H1 (cell line): ENCODE measurements around the gene CDCA3. TPM values are rescaled to one million over a fixed set of nuclear protein-coding genes. Genes with fewer than 3 reads are reported as not detected.

Experiments used
- CTCF ChIA-PET: fragments of 300-600 bp; sonication (Branson Sonifier 250); formaldehyde crosslinking; loops from one replicate; lab custom pipeline; 2021; ENCODE audit not compliant: partially characterized antibody; lab: Charles Lee
- POLR2A ChIA-PET: fragments of 300-600 bp; sonication (Branson Sonifier 250); formaldehyde crosslinking; loops from one replicate; lab custom pipeline; 2021; ENCODE audit warnings: inconsistent platforms; ENCODE audit not compliant: partially characterized antibody; lab: Charles Lee
- DNase-seq, 2 experiments: peaks; one replicate each; pipeline versions ENCODE4 v3.0.0 to v3.0.0-alpha.2; 2010 to 2022; ENCODE audit warnings: low spot score in 2 of 2, low read depth in 1 of 2, mixed read lengths in 1 of 2
- FAIRE-seq: peaks from 2 replicates; lab custom pipeline; 2011; peaks lifted over from hg19 to GRCh38; lab: Jason Lieb, UNC
- H2AFZ ChIP-seq: 2 replicates; pipeline ENCODE4 v1.8.1; 2012; ENCODE audit warnings: low read length, inconsistent platforms
- H2AK5ac ChIP-seq: 2 replicates; pipeline ENCODE4 v1.6.1; 2013; ENCODE audit warnings: low read depth, low read length
- H2BK120ac ChIP-seq: replicated peaks from 2 replicates; pipeline ENCODE3; 2013; ENCODE audit warnings: low read depth, low read length, inconsistent platforms
- H2BK12ac ChIP-seq: 2 replicates; pipeline ENCODE4 v1.6.1; 2013; ENCODE audit warnings: low read depth, low read length
- H2BK15ac ChIP-seq: 2 replicates; pipeline ENCODE4 v1.6.1; 2013; ENCODE audit warnings: low read length
- H2BK20ac ChIP-seq: 2 replicates; pipeline ENCODE4 v1.6.1; 2013; ENCODE audit warnings: low read length
- H2BK5ac ChIP-seq: 2 replicates; pipeline ENCODE4 v1.6.1; 2013; ENCODE audit warnings: low read depth, low read length
- H3K14ac ChIP-seq: 2 replicates; pipeline ENCODE4 v1.6.1; 2013; ENCODE audit warnings: inconsistent platforms; ENCODE audit not compliant: insufficient read length
- H3K18ac ChIP-seq: 2 replicates; pipeline ENCODE4 v1.6.1; 2013; ENCODE audit warnings: low read length; ENCODE audit errors: extremely low read depth
- H3K23ac ChIP-seq: 2 replicates; pipeline ENCODE4 v1.6.1; 2013; ENCODE audit warnings: inconsistent platforms; ENCODE audit not compliant: insufficient read length
- H3K23me2 ChIP-seq: 2 replicates; pipeline ENCODE4 v1.6.1; 2013; ENCODE audit warnings: low read depth, low read length
- H3K27ac ChIP-seq: 2 replicates; pipeline ENCODE4 v1.6.1; 2011; ENCODE audit warnings: low read depth, low read length, inconsistent platforms
- H3K27me3 ChIP-seq, 4 experiments: replicated peaks in 1 of 4; 1 replicate in 1 of 4; 2 replicates in 3 of 4; pipeline versions ENCODE4 v1.6.1 to v1.8.1; 2011 to 2013; ENCODE audit warnings: low read length in 3 of 4, mild to moderate bottlenecking in 3 of 4, inconsistent platforms in 2 of 4, mixed read lengths in 2 of 4, moderate library complexity in 1 of 4; ENCODE audit not compliant: control insufficient read depth in 3 of 4, insufficient read depth in 3 of 4; ENCODE audit errors: extremely low read depth in 1 of 4
- H3K36me3 ChIP-seq, 4 experiments: 2 replicates each; pipeline versions ENCODE4 v1.6.1 to v1.8.1; 2011 to 2013; ENCODE audit warnings: mild to moderate bottlenecking in 4 of 4, low read length in 3 of 4, moderate library complexity in 2 of 4, control low read depth in 1 of 4, inconsistent platforms in 1 of 4; ENCODE audit not compliant: insufficient read depth in 4 of 4, control insufficient read depth in 2 of 4
- H3K4ac ChIP-seq: replicated peaks from 2 replicates; pipeline ENCODE3; 2013; ENCODE audit warnings: low read length, low read depth, mixed read lengths, inconsistent platforms; ENCODE audit not compliant: insufficient read length
- H3K4me1 ChIP-seq, 4 experiments: replicated peaks in 1 of 4; 1 replicate in 1 of 4; 2 replicates in 3 of 4; pipeline versions ENCODE4 v1.6.1 to v1.8.1; 2011 to 2013; ENCODE audit warnings: low read length in 3 of 4, inconsistent platforms in 2 of 4, mixed read lengths in 1 of 4; ENCODE audit not compliant: insufficient read depth in 4 of 4, control insufficient read depth in 3 of 4
- H3K4me2 ChIP-seq, 2 experiments: 2 replicates each; pipeline versions ENCODE4 v1.6.1 to v1.8.1; 2011 to 2013; ENCODE audit warnings: low read depth in 2 of 2, low read length in 2 of 2, control low read depth in 1 of 2, inconsistent platforms in 1 of 2, mild to moderate bottlenecking in 1 of 2; ENCODE audit not compliant: insufficient read depth in 1 of 2
- H3K4me3 ChIP-seq, 4 experiments: fragments of 200-600, 300-600 bp in 1 of 4; sonication (generic), shearing (Covaris generic), sonication (Bioruptor Twin) in 1 of 4; 2 replicates each; pipeline versions ENCODE4 v1.5.1 to v1.8.1; 2011 to 2016; ENCODE audit warnings: low read length in 4 of 4, low read depth in 3 of 4, control low read depth in 2 of 4, inconsistent platforms in 2 of 4, mild to moderate bottlenecking in 2 of 4, mixed read lengths in 1 of 4, moderate library complexity in 1 of 4; ENCODE audit not compliant: insufficient read depth in 2 of 4; ENCODE audit errors: extremely low read depth in 1 of 4
- H3K56ac ChIP-seq: replicated peaks from 2 replicates; pipeline ENCODE3; 2013; ENCODE audit warnings: low read depth, mild to moderate bottlenecking, mixed read lengths, low read length, inconsistent platforms; ENCODE audit not compliant: insufficient read length
- H3K79me1 ChIP-seq: 2 replicates; pipeline ENCODE4 v1.6.1; 2013; ENCODE audit warnings: low read depth, low read length, control low read depth
- H3K79me2 ChIP-seq, 2 experiments: 2 replicates each; pipeline versions ENCODE4 v1.6.1 to v1.8.1; 2012 to 2013; ENCODE audit warnings: low read length in 2 of 2, mild to moderate bottlenecking in 2 of 2, inconsistent platforms in 1 of 2; ENCODE audit not compliant: insufficient read depth in 2 of 2, control insufficient read depth in 1 of 2
- H3K9ac ChIP-seq, 4 experiments: replicated peaks in 1 of 4; 1 replicate in 1 of 4; 2 replicates in 3 of 4; pipeline versions ENCODE4 v1.6.1 to v1.8.1; 2011 to 2013; ENCODE audit warnings: low read depth in 3 of 4, low read length in 3 of 4, control low read depth in 2 of 4, mild to moderate bottlenecking in 2 of 4, moderate library complexity in 2 of 4, inconsistent platforms in 1 of 4; ENCODE audit errors: extremely low read depth in 1 of 4
- H3K9me3 ChIP-seq, 2 experiments: 2 replicates each; pipeline versions ENCODE4 v1.6.1 to v1.8.1; 2012 to 2013; ENCODE audit warnings: mild to moderate bottlenecking in 2 of 2, moderate library complexity in 2 of 2, control low read depth in 1 of 2, inconsistent platforms in 1 of 2, low read depth in 1 of 2, low read length in 1 of 2, mixed read lengths in 1 of 2; ENCODE audit not compliant: insufficient read depth in 2 of 2
- H4K20me1 ChIP-seq, 2 experiments: replicated peaks in 1 of 2; 2 replicates each; pipeline versions ENCODE3 to v1.8.1; 2011 to 2013; ENCODE audit warnings: inconsistent platforms in 2 of 2, low read length in 2 of 2, mild to moderate bottlenecking in 1 of 2; ENCODE audit not compliant: insufficient read depth in 2 of 2, control insufficient read depth in 1 of 2
- H4K5ac ChIP-seq: 2 replicates; pipeline ENCODE4 v1.6.1; 2013; ENCODE audit warnings: low read length, low read depth, mixed read lengths, inconsistent platforms; ENCODE audit not compliant: insufficient read length
- H4K8ac ChIP-seq: 2 replicates; pipeline ENCODE4 v1.8.0; 2013; ENCODE audit warnings: mild to moderate bottlenecking, moderate library complexity, low read length, inconsistent platforms; ENCODE audit not compliant: insufficient read depth; ENCODE audit errors: extremely low read depth
- H4K91ac ChIP-seq: replicated peaks from 2 replicates; pipeline ENCODE3; 2013; ENCODE audit warnings: low read length, mixed read lengths, inconsistent platforms; ENCODE audit not compliant: insufficient read length
- ASH2L ChIP-seq: fragments of 200-600, 300-600 bp; sonication (generic); IDR thresholded peaks from one replicate; pipeline ENCODE4 v1.7.1; 2017; ENCODE audit warnings: low read length
- KDM4A ChIP-seq: IDR thresholded peaks from one replicate; pipeline ENCODE4 v1.7.1; 2012; ENCODE audit warnings: low read depth, mild to moderate bottlenecking, moderate library complexity, low read length, inconsistent platforms; ENCODE audit not compliant: severe bottlenecking
- NANOG ChIP-seq: IDR thresholded peaks from 2 replicates; pipeline ENCODE4 v1.6.1; 2011; ENCODE audit warnings: low read length, low read depth, mild to moderate bottlenecking, inconsistent platforms; ENCODE audit not compliant: insufficient read depth, poor library complexity, severe bottlenecking
- TBP ChIP-seq: IDR thresholded peaks from 2 replicates; pipeline ENCODE4 v1.6.1; 2011; ENCODE audit warnings: low read depth, low read length, improper control_type of control experiment
- WGBS, 2 experiments: shearing (Covaris generic) in 1 of 2; methylation state at CpG; one replicate each; pipeline versions ENCODE4 v1.1.6 to v1.1.7; 2013 to 2015; ENCODE audit warnings: low lambda C conversion rate in 2 of 2, mixed read lengths in 2 of 2, inconsistent platforms in 1 of 2, low coverage in 1 of 2, missing lambda C conversion rate in 1 of 2; ENCODE audit not compliant: insufficient replicate concordance in 2 of 2, insufficient coverage in 1 of 2, insufficient read length in 1 of 2; ENCODE audit errors: extremely low coverage in 1 of 2, missing lambda C conversion rate in 1 of 2; 5-methylcytosine and 5-hydroxymethylcytosine counted together
- polyA plus RNA-seq, 7 experiments: library from polyadenylated mRNA; depleted of rRNA in 3 of 7; stranded (reverse) in 5 of 7; unstranded in 2 of 7; fragments of >200 nt in 5 of 7; fragments of 200-250 nt in 2 of 7; gene quantifications; 1 replicate in 5 of 7; 2 replicates in 1 of 7; 4 replicates in 1 of 7; pipeline versions ENCODE4 v1.2.1 to v1.2.3, GENCODE V29; 2011 to 2013; ENCODE audit warnings: missing spikeins in 2 of 7, mixed read lengths in 2 of 7
- total RNA-seq: library from RNA; stranded (reverse); fragmentation: NEBNext Ultra II Directional; extraction: Animal tissue kit (Norgen Biotek cat#: 25700); gene quantifications from 2 replicates; pipeline ENCODE4 v1.2.1, GENCODE V29; 2021
- TF ChIP-seq, protein P1 (sequence below), 3 experiments: IDR thresholded peaks; 1 replicate in 2 of 3; 2 replicates in 1 of 3; pipeline versions ENCODE4 v1.5.1 to v1.6.1; 2011; ENCODE audit warnings: low read length in 3 of 3, mild to moderate bottlenecking in 3 of 3, inconsistent platforms in 2 of 3, low read depth in 1 of 3, moderate library complexity in 1 of 3; ENCODE audit not compliant: insufficient read depth in 1 of 3; ENCODE audit errors: control extremely low read depth in 1 of 3

CDCA3 gene
- total and polyA plus RNA-seq, 2 of the 8 experiments (the other 6 are each of a cell fraction or from before 2014, with no cell fraction given), result 47.7 to 71.2 TPM

DNA sequence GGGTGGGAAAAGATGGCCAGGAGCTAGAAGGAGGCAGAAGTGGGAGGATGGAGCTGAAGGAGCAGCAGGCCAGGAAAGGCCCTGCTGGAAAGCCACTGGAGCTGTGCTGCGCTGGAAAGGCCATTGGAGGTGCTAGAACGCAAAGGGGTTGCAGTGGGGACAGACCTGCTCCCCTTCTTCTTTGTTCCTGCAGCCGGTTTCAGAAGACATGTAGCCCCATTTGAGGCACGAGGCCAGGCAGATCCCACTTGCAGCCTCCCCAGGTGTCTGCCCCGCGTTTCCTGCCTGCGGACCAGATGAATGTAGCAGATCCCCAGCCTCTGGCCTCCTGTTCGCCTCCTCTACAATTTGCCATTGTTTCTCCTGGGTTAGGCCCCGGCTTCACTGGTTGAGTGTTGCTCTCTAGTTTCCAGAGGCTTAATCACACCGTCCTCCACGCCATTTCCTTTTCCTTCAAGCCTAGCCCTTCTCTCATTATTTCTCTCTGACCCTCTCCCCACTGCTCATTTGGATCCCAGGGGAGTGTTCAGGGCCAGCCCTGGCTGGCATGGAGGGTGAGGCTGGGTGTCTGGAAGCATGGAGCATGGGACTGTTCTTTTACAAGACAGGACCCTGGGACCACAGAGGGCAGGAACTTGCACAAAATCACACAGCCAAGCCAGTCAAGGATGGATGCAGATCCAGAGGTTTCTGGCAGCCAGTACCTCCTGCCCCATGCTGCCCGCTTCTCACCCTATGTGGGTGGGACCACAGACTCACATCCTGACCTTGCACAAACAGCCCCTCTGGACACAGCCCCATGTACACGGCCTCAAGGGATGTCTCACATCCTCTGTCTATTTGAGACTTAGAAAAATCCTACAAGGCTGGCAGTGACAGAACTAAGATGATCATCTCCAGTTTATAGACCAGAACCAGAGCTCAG, 31.7 kb downstream of the CDCA3 start:
- Histone ChIP-seq H2BK5ac (peak overlapping the region; percentile 78; the same call in 1 of the 2 replicates), H3K23ac (no peak overlapping the region), H3K56ac (no peak overlapping the region), H2BK20ac (peak overlapping the region; percentile 69), H3K27me3 (peaks cover 0 to 7% (median 2%) of the 10 kb centered on the region in 4 experiments; a peak in 4 of 7 replicates), H4K8ac (no peak overlapping the region; the same call in 1 of the 2 replicates), H2BK15ac (peak overlapping the region; percentile 96), H3K4me2 (peak overlapping the region; percentile 26 to 94; a peak in 2 of 4 replicates), H4K20me1 (peaks cover 0 to 10% of the 10 kb centered on the region in 2 experiments), H2BK12ac (peak overlapping the region; percentile 84; the same call in 1 of the 2 replicates), H3K9ac (no peak overlapping the region; a peak in 1 of 7 replicates), H3K4me3 (peak overlapping the region in 1 of 4 experiments; percentile 46; a peak in 3 of 8 replicates), H3K4me1 (peaks cover 4 to 50% (median 28%) of the 10 kb centered on the region in 4 experiments), H3K36me3 (no peaks in the 10 kb centered on the region; a peak in 1 of 8 replicates), H2AFZ (no peak overlapping the region), H4K91ac (no peak overlapping the region), H3K18ac (peak overlapping the region; percentile 63; the same call in 1 of the 2 replicates), H2AK5ac (peak overlapping the region; percentile 98), H3K4ac (no peak overlapping the region), H3K14ac (no peak overlapping the region), H3K9me3 (peaks cover 0 to 2% of the 10 kb centered on the region in 2 experiments; a peak in 1 of 4 replicates), H3K79me1 (no peaks in the 10 kb centered on the region; the same call in 1 of the 2 replicates), H2BK120ac (no peak overlapping the region)
- FAIRE-seq, result no peak
- 73% methylated on average over 13 of the region's 13 CpGs; no CpG with 5 or more reads in 1 of the 2 experiments for WGBS, 2 experiments
- ChIA-PET POLR2A (interaction anchor here (1.1 to 27.1 kb wide), 12 partner anchors 9 to 72 kb away, joined by 3 to 388 read pairs (median 6); partner anchors contain the start of genes CDCA3, GNB3, MLF2 and P3H3), CTCF (interaction anchor here (0.5 to 23.7 kb wide), 8 partner anchors 10 to 373 kb away, joined by 3 to 532 read pairs (median 6); partner anchors contain the start of genes CD4, LAG3, MLF2 and PTMS)
- DNase-seq, result no peak
- TF ChIP-seq TBP, result no peak
- TF ChIP-seq ASH2L, result no peak
- no peak for TF ChIP-seq NANOG
- no peak for TF ChIP-seq KDM4A
- TF ChIP-seq, protein P1, sequence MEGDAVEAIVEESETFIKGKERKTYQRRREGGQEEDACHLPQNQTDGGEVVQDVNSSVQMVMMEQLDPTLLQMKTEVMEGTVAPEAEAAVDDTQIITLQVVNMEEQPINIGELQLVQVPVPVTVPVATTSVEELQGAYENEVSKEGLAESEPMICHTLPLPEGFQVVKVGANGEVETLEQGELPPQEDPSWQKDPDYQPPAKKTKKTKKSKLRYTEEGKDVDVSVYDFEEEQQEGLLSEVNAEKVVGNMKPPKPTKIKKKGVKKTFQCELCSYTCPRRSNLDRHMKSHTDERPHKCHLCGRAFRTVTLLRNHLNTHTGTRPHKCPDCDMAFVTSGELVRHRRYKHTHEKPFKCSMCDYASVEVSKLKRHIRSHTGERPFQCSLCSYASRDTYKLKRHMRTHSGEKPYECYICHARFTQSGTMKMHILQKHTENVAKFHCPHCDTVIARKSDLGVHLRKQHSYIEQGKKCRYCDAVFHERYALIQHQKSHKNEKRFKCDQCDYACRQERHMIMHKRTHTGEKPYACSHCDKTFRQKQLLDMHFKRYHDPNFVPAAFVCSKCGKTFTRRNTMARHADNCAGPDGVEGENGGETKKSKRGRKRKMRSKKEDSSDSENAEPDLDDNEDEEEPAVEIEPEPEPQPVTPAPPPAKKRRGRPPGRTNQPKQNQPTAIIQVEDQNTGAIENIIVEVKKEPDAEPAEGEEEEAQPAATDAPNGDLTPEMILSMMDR (IDR thresholded peaks at IDR 0.05; ENCODE audit: control extremely low read depth in 1 of 3, insufficient read depth in 1 of 3, low read depth in 1 of 3, low read length in 3 of 3), result peak in 1 of 3 experiments; percentile 30; a peak in 1 of 4 replicates
- TF ChIP-seq, all 59 proteins: peak for 1
- Histone ChIP-seq H3K79me2 (no peaks in the 10 kb centered on the region), H3K23me2 (peaks cover 20% of the 10 kb centered on the region), H3K27ac (no peak overlapping the region), H4K5ac (no peak overlapping the region)
